ENCODE results near the gene ERF. TPM values are rescaled to one million over a fixed set of nuclear protein-coding genes. Genes with fewer than 3 reads are reported as not detected.
A peak's percentile ranks its signal among the peaks of the same experiment; 100 is the strongest.

The ERF gene
- total RNA-seq, 1 experiment from 2014 or later: 35.1 TPM

DNA sequence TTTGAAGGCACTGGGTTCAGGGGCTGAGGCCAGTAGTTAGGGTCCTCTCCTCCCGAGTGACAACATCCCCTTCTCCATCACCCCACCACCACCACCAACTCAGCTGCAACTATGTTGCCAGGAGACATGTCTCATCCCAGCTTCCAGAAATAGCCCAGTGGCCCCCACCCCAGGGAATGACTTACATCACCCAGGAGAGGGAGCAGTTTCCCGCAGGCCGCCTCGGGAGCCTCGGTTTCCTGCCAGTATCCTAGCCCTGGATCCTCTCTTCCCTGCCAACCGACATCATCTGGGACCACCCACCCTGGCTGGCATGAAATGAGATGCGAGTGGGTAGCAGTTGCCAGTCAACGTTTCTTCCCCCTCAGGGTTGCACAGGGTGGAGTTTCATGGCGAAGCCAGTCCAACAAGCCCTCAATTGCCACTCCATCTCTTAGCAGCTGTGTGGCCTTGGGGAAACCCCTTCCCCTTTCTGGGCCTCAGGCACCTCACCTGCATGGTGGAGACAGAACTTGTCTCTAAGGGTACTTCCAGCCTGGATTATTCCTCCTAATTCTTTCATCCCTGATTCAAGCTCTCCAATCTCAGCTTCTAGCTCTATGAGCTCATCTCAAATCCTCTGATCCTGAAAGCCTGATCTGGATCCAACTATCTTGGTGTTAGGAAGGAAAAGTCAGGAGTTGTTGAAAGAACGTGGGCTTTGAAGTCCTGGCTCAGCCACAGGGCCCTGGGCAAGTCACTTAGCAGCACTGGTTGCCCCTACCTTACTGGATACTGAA lies 8.6 kb downstream of the ERF start:
- intact Hi-C loops (cut with micrococcal nuclease): loop anchor here (1.0 to 10.0 kb wide), 4 partner anchors 37 to 187 kb away; partner anchors contain the start of genes CNFN and MEGF8
- TF ChIP-seq, protein P1, sequence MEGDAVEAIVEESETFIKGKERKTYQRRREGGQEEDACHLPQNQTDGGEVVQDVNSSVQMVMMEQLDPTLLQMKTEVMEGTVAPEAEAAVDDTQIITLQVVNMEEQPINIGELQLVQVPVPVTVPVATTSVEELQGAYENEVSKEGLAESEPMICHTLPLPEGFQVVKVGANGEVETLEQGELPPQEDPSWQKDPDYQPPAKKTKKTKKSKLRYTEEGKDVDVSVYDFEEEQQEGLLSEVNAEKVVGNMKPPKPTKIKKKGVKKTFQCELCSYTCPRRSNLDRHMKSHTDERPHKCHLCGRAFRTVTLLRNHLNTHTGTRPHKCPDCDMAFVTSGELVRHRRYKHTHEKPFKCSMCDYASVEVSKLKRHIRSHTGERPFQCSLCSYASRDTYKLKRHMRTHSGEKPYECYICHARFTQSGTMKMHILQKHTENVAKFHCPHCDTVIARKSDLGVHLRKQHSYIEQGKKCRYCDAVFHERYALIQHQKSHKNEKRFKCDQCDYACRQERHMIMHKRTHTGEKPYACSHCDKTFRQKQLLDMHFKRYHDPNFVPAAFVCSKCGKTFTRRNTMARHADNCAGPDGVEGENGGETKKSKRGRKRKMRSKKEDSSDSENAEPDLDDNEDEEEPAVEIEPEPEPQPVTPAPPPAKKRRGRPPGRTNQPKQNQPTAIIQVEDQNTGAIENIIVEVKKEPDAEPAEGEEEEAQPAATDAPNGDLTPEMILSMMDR (IDR thresholded peaks at IDR 0.05; ENCODE audit: unreplicated experiment): peak; percentile 62
- H3K27ac Mint-ChIP-seq (ENCODE audit: low read depth, unreplicated experiment): no peak overlapping the region
- H3K27me3 Mint-ChIP-seq (ENCODE audit: insufficient read depth, unreplicated experiment): no peaks in the 10 kb centered on the region
- H3K4me3 Mint-ChIP-seq (ENCODE audit: unreplicated experiment): no peak overlapping the region
- CTCF ChIA-PET: interaction anchor here (0.6 to 7.0 kb wide), 29 partner anchors 9 to 1087 kb away, joined by 3 to 145 read pairs (median 4); partner anchors contain the start of genes PAFAH1B3, POU2F2 and PRR19
- peaks cover 27% of the 10 kb centered on the region for H3K4me1 Mint-ChIP-seq (ENCODE audit: insufficient read depth, unreplicated experiment)
- no TSS peak for BruUV-seq (replicated peaks)
- DNase-seq (ENCODE audit: unreplicated experiment): peak; percentile 82
- POLR2A ChIA-PET: interaction anchor here (0.6 to 7.7 kb wide), 13 partner anchors 9 to 119 kb away, joined by 3 to 158 read pairs (median 3); partner anchors contain the start of genes CIC, ERF and PAFAH1B3
- no peaks in the 10 kb centered on the region for H3K9me3 Mint-ChIP-seq (ENCODE audit: unreplicated experiment)
- peaks cover 26% of the 10 kb centered on the region for H3K36me3 Mint-ChIP-seq (ENCODE audit: insufficient read depth, unreplicated experiment)

GRCh38 chr19:42245231-42245630 lies 9.7 kb downstream of the ERF start:
- Mint-ChIP-seq H3K27ac (ENCODE audit: low read depth, unreplicated experiment) (peak overlapping the region; percentile 81), H3K9me3 (ENCODE audit: unreplicated experiment) (no peaks in the 10 kb centered on the region), H3K36me3 (ENCODE audit: insufficient read depth, unreplicated experiment) (peaks cover 31% of the 10 kb centered on the region), H3K4me1 (ENCODE audit: insufficient read depth, unreplicated experiment) (peaks cover 31% of the 10 kb centered on the region), H3K27me3 (ENCODE audit: insufficient read depth, unreplicated experiment) (no peaks in the 10 kb centered on the region), H3K4me3 (ENCODE audit: unreplicated experiment) (peak overlapping the region; percentile 79)
- TF ChIP-seq, protein P1 (IDR thresholded peaks at IDR 0.05; ENCODE audit: unreplicated experiment): no peak
- ChIA-PET POLR2A (interaction anchor here (0.8 to 7.7 kb wide), 16 partner anchors 10 to 1423 kb away, joined by 3 to 158 read pairs (median 6); partner anchors contain the start of genes CIC, DEDD2, ERF and PAFAH1B3), CTCF (interaction anchor here (0.5 to 7.0 kb wide), 22 partner anchors 11 to 244 kb away, joined by 3 to 145 read pairs (median 4); partner anchors contain the start of gene POU2F2)
- intact Hi-C loops (cut with micrococcal nuclease): loop anchor here (10.0 kb wide), 1 partner anchor 150 kb away; the partner anchor contains the start of gene CNFN
- no peak for DNase-seq (ENCODE audit: unreplicated experiment)
- no TSS peak for BruUV-seq (replicated peaks)

DNA sequence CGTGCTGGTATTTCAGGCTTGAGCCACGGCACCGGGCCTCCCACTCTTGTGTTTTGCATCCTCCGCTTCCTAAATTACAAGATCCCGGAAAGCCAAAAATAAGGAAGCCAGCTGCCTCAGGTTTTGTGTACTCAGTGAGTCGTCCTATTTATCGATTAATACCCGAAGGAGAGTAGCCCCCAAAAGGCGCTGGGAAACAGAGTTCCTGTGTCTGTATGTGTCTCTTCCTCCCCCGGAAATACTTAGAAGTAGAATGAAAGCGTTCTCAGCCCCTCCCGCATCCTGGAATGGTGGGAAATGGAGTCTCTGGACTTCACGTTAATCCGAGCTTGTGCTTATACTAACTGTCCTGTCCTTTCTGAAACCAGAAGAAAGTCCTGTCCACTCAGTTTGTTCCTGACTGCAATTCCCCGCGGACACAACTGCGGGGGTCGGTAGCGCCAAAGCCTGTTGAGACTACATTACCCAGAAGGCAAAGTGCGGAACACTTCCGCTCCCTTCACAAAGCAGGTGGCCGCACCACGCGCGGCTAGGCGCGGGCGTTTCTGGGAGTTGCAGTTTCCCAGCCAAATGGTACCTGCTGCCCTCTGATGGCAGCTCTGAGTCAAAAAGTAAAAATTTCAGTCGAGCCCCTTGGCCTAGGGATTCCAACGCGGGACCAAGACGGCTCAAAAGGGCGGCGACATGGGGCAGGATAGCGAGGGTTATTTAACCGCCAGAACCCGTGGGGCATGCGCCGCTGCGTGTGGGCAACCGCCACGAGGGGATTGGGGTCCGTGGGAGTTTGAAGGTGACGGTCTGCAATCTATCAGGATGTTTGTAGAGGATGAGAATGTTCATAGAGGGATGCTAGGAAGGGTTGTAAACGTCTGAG lies 10.3 kb downstream of the ERF start:
- Mint-ChIP-seq H3K4me3 (ENCODE audit: unreplicated experiment) (peak overlapping the region; percentile 79), H3K4me1 (ENCODE audit: insufficient read depth, unreplicated experiment) (peaks cover 37% of the 10 kb centered on the region), H3K27ac (ENCODE audit: low read depth, unreplicated experiment) (peak overlapping the region; percentile 81), H3K27me3 (ENCODE audit: insufficient read depth, unreplicated experiment) (no peaks in the 10 kb centered on the region), H3K9me3 (ENCODE audit: unreplicated experiment) (no peaks in the 10 kb centered on the region), H3K36me3 (ENCODE audit: insufficient read depth, unreplicated experiment) (peaks cover 36% of the 10 kb centered on the region)
- ChIA-PET CTCF (interaction anchor here (0.5 to 7.0 kb wide), 24 partner anchors 11 to 632 kb away, joined by 3 to 145 read pairs (median 4); partner anchors contain the start of gene POU2F2), POLR2A (interaction anchor here (0.6 to 7.7 kb wide), 22 partner anchors 11 to 1424 kb away, joined by 3 to 158 read pairs (median 4); partner anchors contain the start of genes CIC, DEDD2, ERF and PAFAH1B3)
- TF ChIP-seq, protein P1 (IDR thresholded peaks at IDR 0.05; ENCODE audit: unreplicated experiment): peak; percentile 60
- intact Hi-C loops (cut with micrococcal nuclease): loop anchor here (1.0 to 10.0 kb wide), 4 partner anchors 53 to 150 kb away; partner anchors contain the start of gene CNFN
- BruUV-seq (replicated peaks): no TSS peak
- DNase-seq (ENCODE audit: unreplicated experiment): peak; percentile 97
